Central memory CD4-positive, alpha-beta T cell (primary cell): ENCODE results near the gene CR2.
"Not testable (repeated sequence)": the region's sequence is repeated elsewhere in the genome, so short reads cannot be mapped to it uniquely, and the experiment has no call there.

ENCODE experiments used
- DNase-seq: peaks from one replicate; pipeline ENCODE4 v3.0.0; 2022
- total RNA-seq, 3 experiments: gene quantifications; one replicate each; lab custom pipeline; 2026; lab: John Stamatoyannopoulos, UW

Gene CR2
- total RNA-seq, result 0.74 to 5.0 (median 5.0) reads per million in 3 experiments

DNA sequence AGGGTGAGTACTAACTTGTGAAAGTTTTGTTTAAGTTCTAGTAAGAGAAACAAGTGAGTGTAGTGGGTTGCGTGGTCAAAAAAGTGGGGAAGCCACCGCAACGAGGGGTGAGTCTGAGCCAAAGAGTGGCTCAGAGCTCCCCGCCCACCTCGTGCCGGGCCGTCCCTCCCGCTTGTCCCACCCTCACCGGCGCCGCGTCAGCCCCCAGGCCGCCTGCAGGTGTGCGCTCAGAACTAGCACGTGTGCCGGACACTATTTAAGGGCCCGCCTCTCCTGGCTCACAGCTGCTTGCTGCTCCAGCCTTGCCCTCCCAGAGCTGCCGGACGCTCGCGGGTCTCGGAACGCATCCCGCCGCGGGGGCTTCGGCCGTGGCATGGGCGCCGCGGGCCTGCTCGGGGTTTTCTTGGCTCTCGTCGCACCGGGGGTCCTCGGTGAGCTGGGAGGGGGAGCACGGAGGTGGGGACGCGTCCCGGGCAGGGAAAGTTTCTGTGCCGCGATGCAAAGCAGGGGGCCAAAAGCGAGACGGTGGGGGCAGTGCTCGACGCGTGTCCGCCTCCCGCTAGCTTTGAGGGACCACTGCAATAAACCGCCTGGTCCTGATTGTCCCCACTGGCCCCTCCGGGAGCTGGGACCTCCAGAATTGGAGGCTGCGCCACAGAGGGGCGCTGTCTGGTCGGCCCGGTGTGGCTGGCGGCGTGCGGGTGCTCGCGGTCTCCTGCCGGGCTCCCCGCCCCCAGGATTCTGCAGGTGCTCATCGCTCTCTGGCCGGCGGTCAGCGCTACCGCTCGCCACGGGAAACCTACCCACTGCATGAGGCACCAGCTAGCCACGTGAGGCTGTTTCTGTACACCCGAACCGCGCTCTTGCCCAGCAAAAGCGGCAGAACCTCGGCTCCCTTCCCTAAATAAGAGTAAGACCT, at the start of gene CR2:
Gene CR2, plus strand, starts transcription at position 283 of the 919 bp plus-strand sequence. Its CDS starts 91 bp downstream, at position 374.
- peak; percentile 16 for DNase-seq

DNA sequence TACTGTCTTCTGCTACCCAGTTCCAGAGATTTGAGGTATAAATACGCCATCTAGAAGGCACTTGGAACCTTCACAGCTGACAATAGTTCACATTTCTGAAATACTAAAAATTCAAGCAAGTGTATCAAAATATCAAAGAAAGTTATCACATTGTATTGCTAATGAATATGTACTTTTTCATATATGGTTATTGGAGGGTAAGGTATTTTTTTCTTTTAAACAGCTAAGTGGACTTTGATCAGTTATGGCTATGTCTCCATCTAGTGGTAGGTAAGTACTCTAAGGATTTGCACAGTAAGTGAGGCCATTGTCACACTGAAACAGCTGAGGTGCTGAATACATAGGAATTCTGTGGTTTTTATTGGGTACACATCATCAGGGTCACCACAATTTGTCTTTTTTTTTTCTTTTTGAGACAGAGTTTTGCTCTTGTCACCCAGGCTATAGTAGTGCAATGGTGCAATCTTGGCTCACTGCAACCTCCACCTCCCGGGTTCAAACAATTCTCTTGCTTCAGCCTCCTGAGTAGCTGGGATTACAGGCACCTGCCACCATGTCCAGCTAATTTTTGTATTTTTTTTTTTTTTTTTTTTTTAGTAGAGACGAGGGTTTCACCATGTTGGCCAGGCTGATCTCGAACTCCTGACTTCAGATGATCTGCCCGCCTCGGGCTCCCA, 49.1 kb upstream of the CR2 start:
- DNase-seq, result peak; percentile 49

- no peak for DNase-seq
These were observed 48.3 kb upstream of the CR2 start for GRCh38 chr1:207405814-207406213.

DNA sequence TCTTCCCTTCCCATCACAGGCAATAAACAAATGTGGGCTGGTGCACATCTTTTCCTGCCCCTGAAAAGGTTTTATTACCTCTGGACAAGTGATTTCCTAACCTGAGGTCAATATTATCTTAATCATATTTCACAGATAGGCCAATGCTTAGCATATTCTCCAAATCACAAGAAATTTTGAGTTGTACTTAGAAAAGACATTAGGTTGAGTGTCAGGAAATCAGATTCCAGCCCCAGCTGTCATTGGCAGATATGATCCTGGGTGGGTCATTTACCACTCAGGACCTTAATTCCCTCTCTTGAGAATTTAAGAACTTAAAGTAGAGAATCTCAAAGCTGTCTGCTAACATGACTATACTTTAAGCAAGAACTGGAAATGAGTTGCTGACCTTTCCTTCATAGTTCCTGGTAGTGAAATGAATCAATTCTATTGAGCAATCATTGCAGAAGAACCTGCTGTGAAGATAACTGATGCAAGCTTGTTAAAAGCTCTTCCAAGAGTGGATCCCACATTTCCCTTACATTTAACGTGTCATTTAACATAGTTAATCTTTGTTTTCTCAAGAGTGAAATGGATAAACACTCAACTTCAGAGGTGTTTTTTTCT, 46.4 kb upstream of the CR2 start:
- no peak for DNase-seq

GRCh38 chr1:207412845-207413244, 41.3 kb upstream of the CR2 start:
- no peak for DNase-seq

GRCh38 chr1:207414606-207415108, 39.5 kb upstream of the CR2 start:
- DNase-seq, result no peak

GRCh38 chr1:207417076-207417475, 37.1 kb upstream of the CR2 start:
- no peak for DNase-seq

DNA sequence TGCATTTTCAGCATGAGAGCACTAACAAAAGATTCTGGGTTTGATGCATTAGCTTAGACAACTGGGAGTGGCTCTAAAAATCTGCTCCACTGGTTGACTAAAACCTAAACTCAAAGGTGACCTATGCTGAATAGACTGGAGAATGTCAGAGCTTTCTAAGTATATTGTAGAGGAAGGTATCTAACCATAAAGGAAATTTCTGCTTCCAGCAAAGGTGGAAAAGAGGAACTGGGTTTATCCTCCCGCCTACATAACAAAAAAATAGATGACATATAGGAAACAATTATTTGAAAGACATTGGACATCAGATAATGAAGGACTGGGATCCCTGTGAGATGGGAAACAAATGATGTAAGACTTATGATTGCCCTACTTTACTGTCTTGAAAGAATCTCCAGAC, 35.8 kb upstream of the CR2 start:
- DNase-seq, result no peak

DNA sequence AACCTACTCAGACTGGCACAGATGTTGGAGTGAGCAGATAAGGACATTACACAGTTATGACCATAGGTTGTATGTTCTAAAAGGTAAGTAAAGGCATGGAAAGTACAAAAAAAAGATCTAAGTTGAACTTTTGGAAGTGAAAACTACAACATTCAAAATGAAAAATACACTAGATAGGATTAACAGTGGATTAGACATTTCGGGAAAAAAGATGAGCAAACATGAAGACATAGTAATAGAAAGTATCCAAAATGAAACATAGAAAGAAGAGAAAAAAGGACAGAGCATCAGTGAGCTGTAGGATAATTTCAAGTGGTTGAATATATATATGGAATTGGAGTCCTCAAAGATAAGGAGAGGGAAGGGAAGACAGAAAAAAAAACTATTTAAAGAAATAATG, 34.0 kb upstream of the CR2 start:
- DNase-seq, result no peak

GRCh38 chr1:207421078-207421477, 33.0 kb upstream of the CR2 start:
- no peak for DNase-seq

DNA sequence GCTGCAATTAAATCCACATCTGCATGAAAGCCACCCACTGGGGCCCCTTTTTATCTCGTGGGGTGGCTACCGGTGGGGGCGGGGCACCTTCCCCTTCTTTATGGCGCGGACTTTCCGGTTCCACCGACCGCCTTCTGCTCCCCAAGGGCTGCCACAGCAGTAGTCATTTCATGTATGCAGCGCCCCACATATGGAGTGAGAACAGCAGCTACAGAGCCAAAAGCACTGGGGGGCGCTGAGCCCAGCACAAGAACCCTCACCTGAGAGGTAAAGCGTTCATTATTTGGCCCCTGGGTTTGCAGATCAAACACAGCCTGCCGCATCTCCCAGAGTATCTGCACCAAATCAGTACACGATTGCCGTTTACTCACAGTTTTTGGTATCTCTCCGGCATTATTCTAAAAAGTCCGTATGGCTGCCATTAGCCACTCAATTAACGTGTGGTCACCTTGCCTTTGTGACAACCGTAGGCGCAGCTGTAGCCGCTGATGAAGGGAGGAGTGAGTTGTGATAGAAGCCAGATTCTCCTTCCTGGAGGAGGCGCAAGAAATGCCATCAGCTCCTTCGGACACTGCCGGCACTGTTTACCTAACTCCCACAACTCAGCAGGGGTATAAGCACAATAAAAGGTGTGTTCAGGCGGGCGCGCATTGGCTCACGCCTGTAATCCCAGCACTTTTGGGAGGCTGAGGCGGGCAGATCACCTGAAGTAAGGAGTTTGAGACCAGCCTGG, 30.4 kb upstream of the CR2 start:
- DNase-seq, result no peak

GRCh38 chr1:207424570-207425131, 29.5 kb upstream of the CR2 start:
- no peak for DNase-seq

- DNase-seq, result no peak
These were observed 26.1 kb upstream of the CR2 start for GRCh38 chr1:207427832-207428585.

DNA sequence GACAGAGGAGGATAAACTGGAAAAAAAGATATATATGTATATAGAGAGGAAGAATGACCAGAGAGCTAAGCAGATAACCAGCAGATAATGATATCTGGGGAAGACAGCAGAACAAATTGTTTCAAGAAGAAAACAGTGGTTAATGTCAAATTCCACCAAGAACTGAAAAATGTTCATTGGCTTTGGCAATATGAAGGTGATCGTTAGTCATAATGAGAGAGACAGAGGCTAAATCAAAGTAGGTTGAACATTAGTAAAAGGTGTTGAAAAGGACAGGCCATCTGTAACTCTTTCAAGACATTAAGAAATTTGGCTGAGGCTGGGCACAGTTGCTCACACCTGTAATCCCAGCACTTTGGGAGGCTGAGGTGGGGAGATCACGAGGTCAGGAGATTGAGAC, 25.3 kb upstream of the CR2 start:
- DNase-seq, result no peak

- no peak for DNase-seq
These were observed 24.2 kb upstream of the CR2 start for GRCh38 chr1:207429963-207430362.

GRCh38 chr1:207430602-207431001, 23.5 kb upstream of the CR2 start:
- no peak for DNase-seq

DNA sequence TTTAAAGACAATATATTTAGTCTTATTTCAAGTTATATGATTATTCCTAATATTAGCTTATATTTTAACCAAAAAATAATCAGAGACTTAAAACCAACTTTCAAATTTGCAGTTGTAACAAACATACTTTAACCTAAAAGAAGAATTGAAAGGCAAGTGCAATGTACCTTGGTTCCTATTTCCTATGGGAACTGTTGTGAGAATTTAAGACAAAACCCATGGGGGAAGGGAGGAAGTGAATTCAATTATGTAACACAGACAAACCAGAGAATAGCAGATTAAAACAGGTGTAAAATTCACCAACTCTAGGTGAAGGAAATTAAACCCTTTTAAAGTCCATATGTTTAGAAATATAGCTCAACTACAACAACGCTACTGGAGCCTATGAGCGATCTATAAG, 22.6 kb upstream of the CR2 start:
- DNase-seq, result no peak

DNA sequence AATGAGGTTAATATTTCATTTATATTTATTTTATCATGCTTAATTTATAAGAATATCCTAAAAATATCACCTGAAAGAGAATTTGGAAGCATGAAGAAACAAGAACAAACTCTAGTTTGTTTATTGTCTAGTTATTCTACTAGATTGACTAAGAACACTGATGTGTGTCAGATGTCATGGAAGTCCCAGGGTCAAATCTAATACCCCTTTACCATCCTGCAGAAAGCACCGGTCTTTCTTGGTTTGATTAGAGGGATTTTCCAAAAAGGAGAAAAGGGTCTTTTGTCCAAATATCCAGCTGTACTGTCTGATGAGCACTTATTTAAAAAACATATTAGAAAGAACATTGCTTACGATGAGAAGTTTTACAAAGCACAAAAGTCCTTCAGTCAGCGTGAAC, 20.7 kb upstream of the CR2 start:
- no peak for DNase-seq

DNA sequence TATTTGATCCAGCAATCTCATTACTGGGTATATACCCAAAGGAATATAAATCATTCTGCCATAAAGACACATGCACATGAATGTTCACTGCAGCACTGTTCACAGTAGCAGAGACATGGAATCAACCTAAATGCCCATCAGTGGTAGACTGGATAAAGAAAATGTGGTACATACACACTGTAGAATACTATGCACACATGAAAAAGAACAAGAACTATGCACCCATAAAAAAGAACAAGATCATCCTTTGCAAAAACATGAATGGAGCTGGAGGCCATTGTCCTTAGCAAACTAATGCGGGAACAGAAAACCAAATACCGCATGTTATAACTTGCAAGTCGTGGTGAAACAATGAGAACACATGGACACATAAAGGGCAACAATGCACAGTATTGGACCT, 17.4 kb upstream of the CR2 start:
- DNase-seq, result not testable (repeated sequence)

DNA sequence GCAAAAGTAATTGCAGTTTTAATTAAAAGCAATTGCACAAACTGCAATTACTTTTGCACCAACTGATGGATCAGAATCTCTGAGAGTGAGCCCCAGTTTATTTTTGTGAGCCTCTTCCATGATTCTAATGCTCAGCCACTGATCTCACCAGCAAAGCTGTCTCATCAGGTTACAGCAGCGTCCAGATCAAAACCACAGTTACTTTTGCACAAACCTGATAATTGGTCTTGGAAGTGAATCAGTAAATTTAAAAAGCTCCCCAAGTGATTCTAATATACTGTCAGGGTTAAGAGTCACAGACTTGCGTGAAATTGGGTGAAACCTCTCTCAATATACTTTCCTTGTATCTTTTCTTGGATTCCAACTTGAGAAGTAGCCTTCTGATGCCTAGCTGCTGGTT, 13.5 kb upstream of the CR2 start:
- DNase-seq, result no peak

- no peak for DNase-seq
These were observed 9.5 kb upstream of the CR2 start for GRCh38 chr1:207444514-207445217.
